Gastroesophageal sphincter (tissue), 3 donors: ENCODE data around the gene PLAAT2.

ENCODE experiments used
- EP300 ChIP-seq: sonication (generic); formaldehyde crosslinking; IDR thresholded peaks from one replicate; pipeline ENCODE4 v1.6.1; 2017; ENCODE audit warnings: antibody characterized with exemption, mild to moderate bottlenecking
- POLR2A ChIP-seq, 2 donors: fragments of 450-650 bp; IDR thresholded peaks; one replicate each; pipeline ENCODE4 v1.6.1; 2017; ENCODE audit warnings: antibody characterized with exemption in 2 of 2, mild to moderate bottlenecking in 2 of 2, moderate library complexity in 1 of 2
- TF ChIP-seq, protein P1 (sequence below), 4 experiments: fragments of 200-600 bp in 2 of 4; fragments of 450-650 bp in 2 of 4; sonication (generic) in 1 of 4; IDR thresholded peaks; one replicate each; pipeline ENCODE4 v1.5.1; 2017 to 2019; ENCODE audit warnings: antibody characterized with exemption in 4 of 4, mild to moderate bottlenecking in 2 of 4, moderate library complexity in 2 of 4

DNA sequence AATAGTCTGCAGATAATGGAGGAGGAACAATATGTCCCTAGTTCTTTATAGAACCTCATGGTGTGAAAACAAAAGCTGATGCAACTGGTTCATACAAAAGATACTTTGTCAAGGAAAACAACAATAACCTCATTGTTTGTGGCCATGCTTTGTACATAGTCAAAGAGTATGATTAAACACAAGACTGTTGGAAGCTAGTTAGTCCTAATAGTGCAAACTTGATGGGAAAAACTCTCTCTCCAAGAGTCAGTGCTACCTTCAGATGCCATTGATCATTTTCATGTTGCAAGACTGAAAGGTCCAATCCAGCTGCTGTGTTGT is 20.1 kb upstream of the PLAAT2 start:
- TF ChIP-seq EP300 (no peak), POLR2A (IDR thresholded peaks at IDR 0.05) (no peak)
- TF ChIP-seq, protein P1, sequence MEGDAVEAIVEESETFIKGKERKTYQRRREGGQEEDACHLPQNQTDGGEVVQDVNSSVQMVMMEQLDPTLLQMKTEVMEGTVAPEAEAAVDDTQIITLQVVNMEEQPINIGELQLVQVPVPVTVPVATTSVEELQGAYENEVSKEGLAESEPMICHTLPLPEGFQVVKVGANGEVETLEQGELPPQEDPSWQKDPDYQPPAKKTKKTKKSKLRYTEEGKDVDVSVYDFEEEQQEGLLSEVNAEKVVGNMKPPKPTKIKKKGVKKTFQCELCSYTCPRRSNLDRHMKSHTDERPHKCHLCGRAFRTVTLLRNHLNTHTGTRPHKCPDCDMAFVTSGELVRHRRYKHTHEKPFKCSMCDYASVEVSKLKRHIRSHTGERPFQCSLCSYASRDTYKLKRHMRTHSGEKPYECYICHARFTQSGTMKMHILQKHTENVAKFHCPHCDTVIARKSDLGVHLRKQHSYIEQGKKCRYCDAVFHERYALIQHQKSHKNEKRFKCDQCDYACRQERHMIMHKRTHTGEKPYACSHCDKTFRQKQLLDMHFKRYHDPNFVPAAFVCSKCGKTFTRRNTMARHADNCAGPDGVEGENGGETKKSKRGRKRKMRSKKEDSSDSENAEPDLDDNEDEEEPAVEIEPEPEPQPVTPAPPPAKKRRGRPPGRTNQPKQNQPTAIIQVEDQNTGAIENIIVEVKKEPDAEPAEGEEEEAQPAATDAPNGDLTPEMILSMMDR (IDR thresholded peaks at IDR 0.05), result no peak
